ENCODE data around the gene NANOS3.
"Not testable (repeated sequence)": the region's sequence is repeated elsewhere in the genome, so short reads cannot be mapped to it uniquely, and the experiment has no call there.

Gene NANOS3

DNA sequence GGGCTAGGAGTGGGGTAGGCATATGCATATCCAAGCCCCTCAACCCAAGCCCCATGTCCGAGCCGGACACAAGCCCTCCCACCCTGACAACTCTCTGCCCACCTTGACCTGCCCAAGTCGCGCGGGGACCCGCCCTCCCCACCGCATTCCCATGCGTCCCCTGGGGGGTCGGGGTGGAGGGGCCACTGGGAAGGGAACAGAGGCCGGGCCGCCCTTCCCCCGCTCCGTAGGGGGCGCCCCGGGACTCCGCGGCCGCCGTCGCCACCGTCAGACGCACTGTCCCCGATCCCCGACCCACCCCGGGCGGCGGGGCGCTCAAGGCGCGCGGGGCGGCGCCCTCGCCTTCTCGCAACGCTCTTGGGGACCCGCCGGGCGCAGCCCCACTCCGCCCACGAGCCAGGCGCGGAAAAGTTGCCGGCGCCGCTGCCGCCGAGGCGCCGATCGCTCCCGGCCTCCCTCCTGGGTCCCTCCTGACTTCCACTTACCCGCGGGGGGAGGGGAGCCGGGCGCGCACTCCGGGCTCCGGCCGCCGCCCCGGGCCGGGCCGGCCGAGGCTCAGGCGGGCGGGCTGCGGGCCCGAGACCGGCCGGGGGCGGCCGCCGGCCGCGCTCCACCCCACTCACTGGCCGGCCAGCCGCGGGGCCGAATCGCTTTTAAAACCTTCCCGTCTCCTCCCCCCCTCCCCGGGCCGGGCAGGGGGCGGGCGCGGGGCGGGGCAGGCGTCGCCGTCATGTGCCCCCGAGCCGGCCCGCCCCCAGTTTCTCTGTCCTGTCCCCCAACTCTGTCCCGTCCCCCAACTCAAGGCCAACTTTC lies 34.4 kb upstream of the NANOS3 start:
- no peak for DNase-seq (ENCODE audit: low read depth)
- H3K4me3 ChIP-seq (ENCODE audit: low read depth, low read length) = peak overlapping the region; percentile 80

DNA sequence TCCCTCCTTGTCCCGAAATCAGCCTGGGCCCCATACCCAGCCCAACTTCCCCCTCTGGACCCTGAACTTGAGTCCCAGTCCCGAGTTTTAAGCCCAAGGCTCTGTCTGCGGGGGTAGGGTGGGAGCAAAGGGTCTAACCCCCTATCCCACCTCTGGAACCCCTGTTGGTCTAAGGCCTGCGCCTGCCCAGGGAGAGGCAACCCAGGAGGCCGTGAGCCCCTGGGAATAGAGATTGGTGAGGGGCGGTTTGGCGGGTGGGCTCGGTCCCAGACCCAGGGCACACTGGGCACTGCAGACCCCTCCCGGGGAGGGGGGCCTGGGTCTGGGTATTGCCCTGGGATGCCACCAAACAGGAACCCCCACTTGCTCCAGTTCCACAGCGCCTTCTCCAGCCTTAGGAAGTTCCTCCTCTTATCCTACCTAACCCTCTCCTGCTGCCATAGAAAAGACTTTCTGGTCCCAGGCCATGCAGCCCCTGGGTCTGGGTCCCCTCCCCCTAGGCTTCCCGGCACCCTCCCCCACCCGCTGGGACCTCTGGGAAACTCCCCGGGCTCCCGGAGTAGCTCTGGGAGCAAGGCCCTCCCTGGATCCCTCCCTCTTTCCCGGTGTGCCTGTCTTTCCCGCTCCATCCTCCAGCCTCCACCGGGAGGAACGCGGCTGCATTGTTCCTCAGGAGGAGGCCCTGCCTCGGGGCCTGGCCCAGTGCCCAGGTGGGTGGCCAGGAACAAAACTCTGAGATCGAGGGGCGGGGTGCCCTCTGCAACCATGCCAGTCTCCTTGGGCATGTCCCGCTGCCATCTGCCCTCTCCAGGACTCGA lies 33.6 kb upstream of the NANOS3 start:
- H3K4me3 ChIP-seq (ENCODE audit: low read depth, low read length) = peak overlapping the region; percentile 56
- DNase-seq (ENCODE audit: low read depth) = no peak

DNA sequence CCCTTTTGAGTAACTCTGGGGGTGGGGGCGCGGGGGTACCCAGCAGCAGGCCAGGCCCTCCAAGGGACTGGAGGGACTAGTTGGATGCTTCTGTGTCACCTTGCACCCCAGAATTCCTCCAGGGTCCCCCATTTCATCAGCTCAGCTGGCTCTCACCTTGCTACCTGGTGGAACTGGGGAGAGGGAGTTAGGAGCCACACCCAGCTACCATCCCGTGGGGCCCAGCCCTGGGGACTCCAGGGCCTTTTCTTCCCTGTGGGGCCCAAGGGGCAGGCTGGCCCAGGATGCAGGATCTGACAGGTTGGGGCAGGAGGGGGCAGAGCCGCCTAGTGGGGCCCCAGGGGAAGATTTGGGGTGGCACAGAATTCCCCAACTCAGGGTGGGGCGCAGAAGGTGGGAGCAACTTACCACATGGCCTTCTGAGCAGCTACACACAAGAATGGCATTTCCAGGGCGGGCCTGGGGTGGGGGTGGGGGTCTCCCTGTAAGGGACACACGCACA lies 32.8 kb upstream of the NANOS3 start:
- no peak overlapping the region for H3K4me3 ChIP-seq (ENCODE audit: low read depth, low read length)
- no peak for DNase-seq (ENCODE audit: low read depth)

DNA sequence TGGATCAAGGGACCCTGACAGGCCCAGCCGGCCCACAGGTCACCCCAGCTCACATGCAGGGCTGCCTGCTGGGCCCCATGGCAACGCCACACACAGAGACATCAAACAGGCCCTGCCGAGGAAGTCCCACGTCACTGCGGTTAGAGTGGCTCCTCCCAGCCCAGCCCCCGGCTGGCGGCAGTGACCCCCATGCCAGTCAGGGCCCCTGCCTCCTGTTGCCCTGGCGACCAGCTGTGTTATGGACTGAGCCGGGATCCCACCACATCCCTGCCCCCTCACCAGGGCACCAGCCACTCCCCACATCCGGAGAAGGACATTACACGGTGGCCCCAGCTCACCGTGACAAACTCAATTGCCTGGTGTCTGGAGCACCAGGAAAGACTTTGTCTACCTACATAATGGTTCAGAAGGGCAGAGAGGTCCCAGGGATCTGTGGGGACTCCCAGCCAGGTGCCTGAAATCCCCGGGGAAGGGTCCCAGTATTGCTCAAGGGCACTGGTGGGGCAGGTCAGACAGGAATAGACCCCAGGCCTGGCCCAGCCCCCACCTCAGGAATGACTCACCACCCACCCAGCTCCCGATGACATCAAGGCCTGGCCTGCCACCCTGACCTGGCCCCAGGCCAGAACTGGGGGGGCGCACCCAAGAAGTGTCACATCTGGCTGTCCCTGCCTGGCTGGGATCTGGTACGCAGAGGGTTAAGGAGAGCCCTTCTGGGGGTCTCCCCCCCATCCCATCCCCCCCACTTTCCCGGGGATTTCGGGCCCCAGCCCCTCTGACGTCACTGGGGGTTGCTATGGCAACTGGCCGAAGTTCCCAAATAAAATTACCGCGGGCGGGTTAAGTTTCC lies 30.2 kb upstream of the NANOS3 start:
- no peak for DNase-seq (ENCODE audit: low read depth)
- peak overlapping the region; percentile 49 for H3K4me3 ChIP-seq (ENCODE audit: low read depth, low read length)

DNA sequence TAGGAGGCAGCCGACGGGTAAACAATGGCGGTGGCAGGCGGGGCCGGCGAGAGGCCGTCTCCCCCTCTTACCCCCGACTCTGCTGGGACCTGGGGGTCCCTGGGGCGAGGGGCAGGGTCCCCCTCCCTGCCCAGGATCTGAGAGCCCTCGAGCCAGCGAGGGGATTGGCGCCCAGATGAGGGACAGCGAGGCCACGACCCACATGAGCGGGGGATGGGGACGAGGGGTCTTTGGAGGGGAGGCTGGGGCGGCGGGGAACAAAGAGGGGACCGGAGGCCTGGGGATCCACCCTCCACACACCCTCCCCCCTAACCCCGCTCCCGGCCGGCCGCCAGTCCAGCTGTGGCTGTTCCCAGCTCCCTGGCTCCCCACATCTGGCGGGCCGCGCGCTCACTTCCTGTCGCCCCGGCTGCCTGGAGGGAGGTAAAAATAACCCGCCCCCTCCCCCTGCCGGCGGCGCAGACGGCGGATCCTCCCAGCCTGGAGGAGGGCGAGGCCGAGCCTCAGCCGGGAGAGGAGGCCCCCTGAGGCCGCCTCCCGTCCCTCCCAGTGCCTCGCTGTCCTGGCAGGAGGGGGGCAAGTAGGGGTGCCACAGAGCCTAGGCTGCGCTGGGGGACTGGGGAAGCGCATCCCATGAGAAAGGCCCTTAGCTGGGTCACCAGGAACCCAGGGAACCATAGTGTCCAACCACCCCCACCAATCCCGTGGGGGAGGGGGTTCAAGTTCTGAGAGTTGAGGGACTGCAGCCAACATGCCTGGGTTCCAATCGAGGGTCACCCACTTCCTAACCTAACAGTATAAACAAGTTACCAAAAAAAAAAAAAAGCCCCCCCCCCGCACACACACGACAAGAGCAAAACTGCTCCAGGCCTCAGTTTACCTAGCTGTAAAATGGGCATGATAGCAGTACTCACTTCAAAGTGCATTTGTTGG lies 29.3 kb upstream of the NANOS3 start:
- peak overlapping the region; percentile 49 for H3K4me3 ChIP-seq (ENCODE audit: low read depth, low read length)
- DNase-seq (ENCODE audit: low read depth) = peak; percentile 82

DNA sequence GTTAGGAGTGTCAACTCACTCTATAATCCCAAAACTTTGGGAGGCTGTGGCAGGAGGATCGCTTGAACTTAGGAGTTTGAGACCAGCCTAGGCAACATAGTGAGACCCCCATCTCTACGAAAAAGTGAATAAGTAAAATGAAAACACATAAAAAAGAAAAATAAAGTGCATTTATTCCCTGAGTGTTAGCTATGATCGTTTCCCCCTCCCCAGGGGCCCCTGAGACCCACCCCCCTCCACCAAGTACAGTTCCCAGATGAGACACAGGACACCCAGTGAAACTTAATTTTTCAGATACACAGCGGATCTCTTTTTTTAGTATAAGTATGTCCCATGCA lies 28.6 kb upstream of the NANOS3 start:
- no peak for DNase-seq (ENCODE audit: low read depth)
- H3K4me3 ChIP-seq (ENCODE audit: low read depth, low read length) = no peak overlapping the region

DNA sequence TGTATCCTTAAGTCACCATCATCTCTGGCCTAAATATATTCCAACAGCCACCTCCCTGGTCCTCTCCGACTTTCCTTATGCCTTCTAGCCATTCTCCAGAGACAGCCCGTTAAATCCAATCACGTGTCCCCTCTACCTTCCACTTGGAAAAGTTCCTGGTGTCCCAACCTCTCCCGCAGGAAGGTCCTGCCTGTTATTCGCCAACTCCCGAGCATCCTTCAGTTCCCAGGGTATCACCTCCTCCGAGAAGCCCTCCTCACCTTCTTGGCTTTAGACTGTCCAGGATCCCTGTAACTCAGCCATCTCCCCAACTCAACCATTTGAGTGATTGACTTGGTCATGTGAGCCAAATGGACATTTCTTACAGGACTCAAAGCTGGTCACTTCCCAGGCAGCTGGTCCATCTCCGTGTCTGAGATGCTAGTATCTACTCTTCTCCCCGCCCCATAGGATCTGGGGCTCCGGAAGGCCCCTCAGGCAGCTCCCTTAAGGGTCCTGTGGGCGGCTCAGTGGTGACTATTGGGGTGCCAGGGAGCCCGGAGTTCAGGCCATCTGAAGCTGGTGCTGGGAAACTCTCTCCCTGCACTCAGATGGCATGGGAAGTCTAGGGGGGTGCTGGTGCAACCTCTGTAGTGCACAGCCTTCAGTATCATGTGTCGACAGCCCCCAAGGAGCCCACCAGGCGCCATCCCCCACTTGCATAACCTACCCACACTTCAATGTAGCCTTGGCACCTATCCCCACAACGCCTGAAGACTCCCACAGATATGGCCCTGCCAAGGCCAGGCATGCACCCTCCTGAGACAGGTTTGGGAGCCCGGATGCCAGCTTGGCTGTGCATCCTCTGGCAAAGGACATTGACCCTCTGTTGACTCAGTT lies 27.9 kb upstream of the NANOS3 start:
- no peak overlapping the region for H3K4me3 ChIP-seq (ENCODE audit: low read depth, low read length)
- no peak for DNase-seq (ENCODE audit: low read depth)

DNA sequence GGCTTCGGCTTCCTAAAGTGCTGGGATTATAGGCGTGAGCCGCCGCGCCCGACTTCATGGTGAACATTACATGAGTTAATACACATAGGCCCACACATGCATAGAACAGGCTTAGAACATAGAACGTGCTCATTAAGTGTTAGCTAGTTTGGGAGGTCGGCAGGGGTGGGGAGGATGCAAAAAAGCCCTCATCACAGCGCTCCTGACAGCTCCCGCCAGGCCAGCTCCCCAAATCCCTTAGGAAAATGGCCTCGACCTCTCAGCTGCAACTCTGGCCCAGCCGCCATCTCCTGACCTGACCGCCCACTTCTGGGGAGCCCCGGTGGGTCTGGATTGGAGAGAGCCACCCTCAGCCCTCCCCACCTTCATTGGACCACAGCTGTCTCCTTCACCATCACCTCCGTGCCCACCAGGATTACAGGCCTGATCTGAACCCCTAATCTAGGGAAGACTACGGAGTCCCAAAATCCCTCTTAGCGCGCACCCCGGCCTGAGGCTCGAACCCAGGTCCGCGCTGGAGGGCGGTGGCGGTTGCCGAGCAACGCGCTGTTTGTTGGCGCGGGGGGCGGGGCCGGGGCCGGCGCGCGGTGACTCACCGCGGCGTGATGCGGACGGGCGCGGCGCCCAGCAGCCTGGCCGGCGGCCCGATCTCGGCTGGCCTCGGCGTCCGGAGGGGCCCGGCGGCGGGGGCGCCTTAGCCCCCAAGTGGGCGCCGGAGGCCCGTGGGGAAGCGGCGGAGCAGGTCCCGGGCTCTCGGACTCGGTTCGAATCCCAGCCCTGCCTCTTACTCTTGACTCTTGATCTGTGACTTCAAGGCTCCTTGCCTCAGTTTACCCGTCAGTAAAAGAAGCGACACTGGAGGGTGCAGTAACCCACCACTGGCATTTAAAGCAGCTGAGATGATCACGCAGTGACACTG lies 26.7 kb upstream of the NANOS3 start:
- no peak for DNase-seq (ENCODE audit: low read depth)
- H3K4me3 ChIP-seq (ENCODE audit: low read depth, low read length) = peak overlapping the region; percentile 26

DNA sequence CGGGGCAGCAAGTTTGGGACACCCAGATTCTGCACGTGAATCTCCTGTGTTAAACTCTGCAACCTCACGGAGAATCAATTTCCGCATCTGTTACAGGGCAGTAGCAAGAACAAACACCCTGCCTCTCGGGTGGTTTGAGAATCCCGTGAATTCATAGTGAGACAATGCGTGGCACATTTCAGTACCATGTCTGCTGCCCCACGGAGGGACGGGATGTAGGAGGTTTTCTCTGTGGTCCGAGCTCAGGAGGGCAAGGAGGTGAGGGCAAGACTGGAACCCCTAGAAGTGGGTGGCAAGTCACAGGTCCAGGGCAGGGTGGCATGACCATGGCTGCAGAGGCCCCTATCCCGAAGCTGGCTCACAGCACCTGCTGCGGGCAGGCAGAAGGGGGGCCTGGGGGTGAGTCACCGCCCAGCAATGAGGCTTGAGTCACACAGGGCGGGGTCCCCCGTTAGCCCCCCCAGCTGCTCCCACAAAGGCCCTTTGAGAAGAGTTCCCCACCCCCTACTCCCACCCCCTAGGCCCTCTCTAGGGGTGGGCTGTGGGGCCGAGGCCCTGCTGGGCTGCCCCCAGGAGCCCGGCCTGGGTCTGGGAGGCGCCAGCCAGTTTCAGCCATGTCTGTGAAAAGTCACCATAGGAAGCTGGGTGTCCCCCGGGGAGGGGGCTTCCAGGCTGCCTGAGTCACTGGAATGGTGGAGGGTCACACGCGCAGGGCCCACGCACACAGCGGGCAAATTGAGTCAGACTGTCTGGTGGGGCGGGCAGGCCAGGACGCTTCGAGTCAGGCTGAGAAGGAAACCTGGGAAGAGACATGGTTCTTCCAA lies 25.8 kb upstream of the NANOS3 start:
- DNase-seq (ENCODE audit: low read depth) = peak; percentile 83
- H3K4me3 ChIP-seq (ENCODE audit: low read depth, low read length) = peak overlapping the region; percentile 26

DNA sequence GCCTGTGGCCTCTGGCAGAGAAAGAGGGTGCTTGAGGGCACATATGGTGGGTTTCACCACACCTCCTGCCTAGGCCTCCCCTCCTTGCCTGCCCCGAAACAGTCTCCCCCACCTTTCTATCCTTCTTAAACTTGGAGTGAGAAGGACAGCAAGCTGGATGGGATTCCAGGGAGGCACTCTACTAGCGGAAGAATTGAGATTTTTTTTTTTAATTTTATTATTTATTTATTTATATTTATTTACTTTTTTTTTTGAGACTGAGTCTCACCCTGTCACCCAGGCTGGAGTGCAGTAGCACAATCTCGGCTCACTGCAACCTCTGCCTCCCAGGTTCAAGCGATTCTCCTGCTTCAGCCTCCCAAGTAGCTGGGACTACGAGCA lies 25.2 kb upstream of the NANOS3 start:
- not testable (repeated sequence) for H3K4me3 ChIP-seq (ENCODE audit: low read depth, low read length); DNase-seq (ENCODE audit: low read depth)

DNA sequence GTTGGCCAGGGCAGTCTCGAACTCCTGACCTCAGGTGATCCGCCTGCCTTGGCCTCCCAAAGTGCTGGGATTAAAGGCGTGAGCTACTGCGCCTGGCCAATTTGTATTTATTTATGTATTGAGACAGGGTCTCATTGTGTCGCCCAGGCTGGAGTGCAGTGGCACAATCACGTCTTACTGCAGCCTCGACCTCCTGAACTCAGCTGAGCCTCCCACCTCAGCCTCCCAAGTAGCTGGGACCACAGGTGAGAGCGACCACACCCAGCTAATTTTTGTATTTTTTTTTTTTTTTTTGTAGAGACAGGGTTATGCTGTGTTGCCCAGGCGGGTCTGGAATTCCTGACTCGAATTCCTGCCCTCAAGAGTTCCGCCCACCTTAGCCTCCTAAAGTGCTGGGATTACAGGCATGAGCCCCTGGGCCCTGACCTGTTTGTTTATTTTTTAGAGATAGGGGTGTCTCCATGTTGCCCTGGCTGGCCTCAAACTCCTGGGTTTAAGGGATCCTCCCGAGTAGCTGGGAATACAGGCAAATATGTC lies 24.7 kb upstream of the NANOS3 start:
- H3K4me3 ChIP-seq (ENCODE audit: low read depth, low read length); DNase-seq (ENCODE audit: low read depth): not testable (repeated sequence)

DNA sequence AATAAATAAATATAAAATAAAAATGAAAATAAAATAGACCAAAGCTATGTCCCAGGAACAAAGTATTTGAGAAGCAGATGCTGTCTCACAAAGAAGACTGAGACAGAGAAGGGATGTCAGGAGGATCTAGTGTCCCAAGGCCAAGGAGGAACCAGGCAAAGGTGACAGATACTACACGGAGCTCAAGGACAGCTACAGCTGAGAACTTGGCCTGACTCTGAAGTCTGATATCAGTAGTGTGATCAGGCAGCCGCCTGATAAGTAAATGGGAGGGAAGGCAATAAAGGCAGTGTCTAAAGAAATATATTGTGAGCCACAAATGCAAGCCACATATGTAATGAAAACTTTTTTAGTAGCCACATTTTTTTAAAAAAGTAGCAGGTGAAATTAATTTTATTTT lies 20.4 kb upstream of the NANOS3 start:
- no peak overlapping the region for H3K4me3 ChIP-seq (ENCODE audit: low read depth, low read length)
- DNase-seq (ENCODE audit: low read depth) = no peak

DNA sequence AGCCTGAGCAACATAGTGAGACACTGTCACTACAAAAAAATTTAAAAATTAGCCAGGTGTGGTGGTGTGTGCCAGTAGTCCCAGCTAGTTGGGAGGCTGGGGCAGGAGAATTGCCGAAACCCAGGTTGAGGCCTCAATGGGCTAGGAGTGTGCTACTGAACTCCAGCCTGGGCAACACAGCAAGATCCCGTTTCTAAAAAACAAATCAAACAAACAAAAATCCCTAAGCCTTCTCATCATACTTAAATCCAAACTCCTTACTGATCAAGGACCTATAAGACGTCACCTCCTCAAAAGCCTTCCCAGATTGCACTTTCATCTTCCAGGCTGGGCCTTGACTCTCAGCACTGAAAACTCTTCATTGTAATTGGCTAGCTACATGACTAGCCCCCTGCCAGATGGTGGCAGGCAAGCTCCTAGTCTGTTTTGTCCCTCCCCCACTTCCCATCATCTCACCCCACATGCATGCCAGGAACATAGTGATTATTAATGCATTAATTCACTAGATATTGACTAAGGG lies 17.5 kb upstream of the NANOS3 start:
- H3K4me3 ChIP-seq (ENCODE audit: low read depth, low read length) = no peak overlapping the region
- DNase-seq (ENCODE audit: low read depth) = no peak

DNA sequence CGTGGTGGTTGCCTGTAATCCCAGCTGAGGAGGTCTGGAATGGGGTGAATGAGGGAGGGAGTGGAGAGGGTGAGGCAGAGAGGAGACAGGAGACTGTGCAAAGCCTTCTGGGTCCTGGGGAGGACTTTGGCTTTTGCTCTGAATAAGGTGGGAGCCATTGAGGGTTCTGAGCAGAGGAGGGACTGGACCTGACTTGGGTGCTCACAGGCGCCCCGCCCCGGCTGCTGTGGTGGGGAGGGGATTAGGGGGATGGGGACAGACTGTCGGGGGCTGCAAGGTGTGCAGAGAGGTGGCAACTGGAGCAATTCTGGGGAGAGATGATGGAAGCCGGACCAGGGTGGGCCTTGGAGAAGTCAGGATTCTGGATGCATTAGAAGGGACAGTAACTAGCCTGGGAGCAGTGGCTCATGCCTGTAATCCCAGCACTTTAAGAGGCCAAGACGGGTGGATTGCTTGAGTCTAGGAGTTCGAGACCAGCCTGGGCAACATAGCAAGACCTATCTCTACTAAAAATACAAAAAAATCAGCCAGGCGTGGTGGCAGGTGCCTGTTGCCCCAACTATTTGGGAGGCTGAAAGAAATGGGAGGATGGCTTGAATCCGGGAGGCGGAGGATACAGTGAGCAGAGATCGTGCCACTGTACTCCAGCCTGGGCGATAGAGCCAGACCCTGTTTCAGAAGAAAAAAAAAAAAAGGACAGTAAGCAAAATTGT lies 16.1 kb upstream of the NANOS3 start:
- no peak for DNase-seq (ENCODE audit: low read depth)
- no peak overlapping the region for H3K4me3 ChIP-seq (ENCODE audit: low read depth, low read length)

DNA sequence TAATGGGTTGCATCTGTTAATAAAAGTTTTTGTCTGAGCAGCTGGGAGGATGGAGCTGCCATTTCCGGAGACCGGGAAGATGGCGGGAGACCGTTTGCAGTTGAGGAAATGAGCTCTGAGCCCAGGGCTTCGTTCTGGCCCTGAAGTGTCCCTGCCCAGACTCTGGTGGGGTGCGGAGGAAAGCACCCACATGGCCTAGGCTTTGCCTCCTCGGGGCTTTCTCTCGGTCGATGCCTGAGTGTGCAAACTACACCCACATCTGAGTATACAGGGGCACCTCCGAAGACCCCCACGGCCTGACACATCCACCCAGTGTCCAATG lies 15.6 kb upstream of the NANOS3 start:
- H3K4me3 ChIP-seq (ENCODE audit: low read depth, low read length) = peak overlapping the region; percentile 38
- DNase-seq (ENCODE audit: low read depth) = no peak
